Effector memory CD8-positive, alpha-beta T cell (primary cell): ENCODE data around the gene WNT2B.

Experiments
- ATAC-seq: fragments of 150-1000 bp; cut with Tn5 transposase; replicated peaks from 2 replicates; pipeline ENCODE4 v1.10.0; 2021; ENCODE audit warnings: mild to moderate bottlenecking, moderate library complexity
- DNase-seq, 3 experiments: peaks; one replicate each; pipeline ENCODE4 v3.0.0; 2021
- H3K27ac Mint-ChIP-seq, 2 donors: one replicate each; pipeline ENCODE4 v1.8.0; 2022; ENCODE audit warnings: mild to moderate bottlenecking in 2 of 2, mixed read lengths in 2 of 2, moderate library complexity in 2 of 2
- H3K27me3 Mint-ChIP-seq, 2 donors: one replicate each; pipeline ENCODE4 v1.8.0; 2022; ENCODE audit warnings: mixed read lengths in 2 of 2
- H3K36me3 Mint-ChIP-seq: one replicate; pipeline ENCODE4 v1.8.0; 2022; ENCODE audit warnings: mild to moderate bottlenecking, moderate library complexity, mixed read lengths; ENCODE audit not compliant: insufficient read depth
- H3K4me1 Mint-ChIP-seq, 2 donors: one replicate each; pipeline ENCODE4 v1.8.0; 2022; ENCODE audit warnings: low read depth in 2 of 2, mixed read lengths in 2 of 2
- H3K4me3 Mint-ChIP-seq, 2 donors: one replicate each; pipeline ENCODE4 v1.8.0; 2022; ENCODE audit warnings: mild to moderate bottlenecking in 2 of 2, mixed read lengths in 2 of 2, moderate library complexity in 2 of 2
- H3K9me3 Mint-ChIP-seq, 2 donors: one replicate each; pipeline ENCODE4 v1.8.0; 2022; ENCODE audit warnings: mixed read lengths in 2 of 2

The WNT2B gene

DNA sequence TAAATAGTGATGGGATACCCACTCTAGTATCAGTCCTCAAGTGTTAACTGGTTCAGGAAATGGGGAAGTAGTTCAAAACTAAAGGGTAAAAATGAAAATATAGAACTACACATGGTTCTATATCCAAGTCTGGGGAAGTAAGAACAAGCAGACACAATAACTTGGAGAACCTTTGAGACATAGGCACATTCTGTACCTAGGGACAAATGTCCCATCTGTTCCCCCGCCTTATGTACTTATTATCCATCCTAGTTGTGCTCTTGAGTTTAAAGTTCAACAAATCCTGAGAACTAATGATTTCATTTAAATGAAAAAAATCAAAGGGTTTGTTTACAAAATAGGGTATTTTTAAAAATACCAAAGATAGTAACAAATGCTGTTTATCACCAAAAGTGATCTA lies 32.5 kb downstream of the WNT2B start:
- no peak overlapping the region for H3K4me3 Mint-ChIP-seq
- H3K27me3 Mint-ChIP-seq = no peaks in the 10 kb centered on the region
- H3K27ac Mint-ChIP-seq = no peak overlapping the region
- ATAC-seq (no peak), DNase-seq (no peak)
- H3K4me1 Mint-ChIP-seq = no peaks in the 10 kb centered on the region
- peaks cover 12% of the 10 kb centered on the region for H3K36me3 Mint-ChIP-seq
- H3K9me3 Mint-ChIP-seq = no peaks in the 10 kb centered on the region

DNA sequence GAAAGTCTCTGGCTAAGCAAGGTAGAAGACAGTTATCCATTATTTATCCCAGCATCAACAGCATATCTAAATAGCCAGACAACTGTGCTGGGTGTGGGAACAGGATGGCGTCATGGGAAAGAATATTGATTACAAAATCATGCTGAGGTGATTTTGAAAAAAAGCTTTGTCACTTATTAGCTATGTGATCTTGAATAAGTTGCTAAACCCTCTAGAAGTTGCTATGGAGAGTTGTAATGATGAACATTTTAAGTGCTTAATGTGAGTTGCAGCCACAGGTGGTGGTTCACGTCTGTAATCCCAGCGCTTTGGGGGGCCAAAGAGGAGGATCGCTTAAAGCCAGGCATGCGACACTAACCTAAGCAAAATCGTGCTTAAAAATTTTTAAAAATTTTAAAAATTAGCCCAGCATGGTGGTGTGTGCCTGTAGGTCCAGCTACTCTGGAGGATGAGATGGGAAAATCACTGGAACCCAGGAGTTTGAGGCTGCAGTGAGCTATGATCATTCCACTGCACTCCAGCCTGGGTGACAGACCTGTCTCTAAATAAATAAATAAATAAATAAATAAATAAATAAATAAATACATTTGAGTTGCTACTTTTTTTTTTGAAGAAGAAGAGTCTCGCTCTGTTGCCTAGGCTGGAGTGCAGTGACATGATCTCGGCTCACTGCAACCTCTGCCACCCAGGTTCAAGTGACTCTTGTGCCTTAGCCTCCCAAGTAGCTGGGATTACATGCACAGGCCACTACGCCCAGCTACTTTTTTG lies 33.6 kb downstream of the WNT2B start:
- Mint-ChIP-seq H3K9me3 (no peaks in the 10 kb centered on the region), H3K36me3 (peaks cover 12% of the 10 kb centered on the region), H3K4me3 (no peak overlapping the region), H3K27me3 (no peaks in the 10 kb centered on the region), H3K27ac (no peak overlapping the region), H3K4me1 (no peaks in the 10 kb centered on the region)
- DNase-seq (no peak), ATAC-seq (no peak)

DNA sequence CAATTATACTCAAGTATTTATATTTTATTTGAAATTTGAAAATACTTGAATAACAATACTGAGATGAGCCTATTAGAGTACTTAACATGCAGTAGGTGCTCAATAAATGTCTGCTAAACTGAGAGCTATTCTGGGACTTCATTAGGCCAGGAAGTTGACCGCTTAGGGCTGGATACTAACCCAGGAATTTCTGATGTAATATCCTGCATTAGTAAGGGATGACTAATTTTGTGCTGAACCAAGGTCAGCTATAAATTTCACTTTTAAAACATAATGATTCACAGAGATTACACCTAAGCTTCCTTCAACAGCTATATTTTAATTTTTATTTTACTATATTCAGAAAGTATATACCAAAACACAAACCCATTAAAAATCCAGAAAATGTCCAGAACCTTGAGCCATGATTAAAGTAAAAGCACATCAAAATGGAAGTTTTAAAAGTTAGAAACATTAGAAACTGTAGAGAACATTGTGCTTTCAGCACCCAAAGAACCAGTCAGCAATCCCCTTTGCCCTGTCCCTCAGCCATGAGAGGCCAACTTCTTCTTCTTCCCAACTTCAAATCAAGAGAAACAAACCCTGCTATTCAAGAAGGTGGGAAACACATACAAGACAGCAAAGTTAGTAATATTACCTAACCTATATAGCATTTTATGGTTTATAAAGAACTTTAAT lies 35.4 kb downstream of the WNT2B start:
- DNase-seq (no peak), ATAC-seq (no peak)
- Mint-ChIP-seq H3K27me3 (no peaks in the 10 kb centered on the region), H3K27ac (no peak overlapping the region), H3K36me3 (peaks cover 12% of the 10 kb centered on the region), H3K4me3 (no peak overlapping the region), H3K4me1 (no peaks in the 10 kb centered on the region), H3K9me3 (no peaks in the 10 kb centered on the region)

DNA sequence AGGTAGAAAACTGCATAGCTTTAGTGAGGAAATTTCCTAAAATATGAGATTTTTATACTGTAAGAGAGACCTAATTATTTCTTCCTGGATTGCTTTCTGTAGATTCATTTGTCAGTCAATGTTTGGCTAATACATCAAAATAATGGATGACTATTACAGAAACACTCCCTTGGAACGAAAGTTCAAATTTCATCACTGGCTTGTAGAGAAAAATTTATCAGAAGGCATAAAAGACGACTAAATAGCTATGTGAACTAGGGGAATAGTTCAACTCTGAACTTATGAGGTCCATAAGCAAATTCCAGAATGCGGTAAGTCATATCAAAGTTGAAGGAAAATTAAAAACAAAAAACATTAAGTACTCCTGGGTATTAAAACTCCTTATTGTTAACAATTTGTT lies 36.0 kb downstream of the WNT2B start:
- no peak for DNase-seq
- no peaks in the 10 kb centered on the region for H3K4me1 Mint-ChIP-seq
- H3K27ac Mint-ChIP-seq = no peak overlapping the region
- peaks cover 12% of the 10 kb centered on the region for H3K36me3 Mint-ChIP-seq
- no peak for ATAC-seq
- H3K4me3 Mint-ChIP-seq = no peak overlapping the region
- no peaks in the 10 kb centered on the region for H3K27me3 Mint-ChIP-seq
- no peaks in the 10 kb centered on the region for H3K9me3 Mint-ChIP-seq

DNA sequence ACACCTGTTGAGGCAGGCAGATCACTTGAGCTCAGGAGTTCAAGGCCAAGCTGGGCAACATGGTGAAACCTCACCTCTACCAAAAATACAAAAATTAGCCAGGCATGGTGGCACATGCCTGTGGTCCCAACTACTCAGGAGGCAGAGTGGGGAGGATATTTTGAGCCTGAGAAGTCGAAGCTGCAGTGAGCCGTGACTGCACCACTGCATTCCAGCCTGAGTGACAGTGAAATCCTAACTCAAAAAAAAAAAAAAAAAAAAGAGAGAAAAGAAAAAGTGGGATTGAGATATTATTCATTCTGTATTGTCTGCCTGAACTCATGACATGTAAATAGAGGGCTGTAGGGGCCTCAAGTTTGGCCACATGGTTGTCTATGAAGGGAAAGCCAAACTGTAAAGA lies 37.3 kb downstream of the WNT2B start:
- Mint-ChIP-seq H3K4me3 (no peak overlapping the region), H3K4me1 (no peaks in the 10 kb centered on the region), H3K9me3 (no peaks in the 10 kb centered on the region), H3K36me3 (peaks cover 6% of the 10 kb centered on the region), H3K27me3 (no peaks in the 10 kb centered on the region), H3K27ac (no peak overlapping the region)
- no peak for ATAC-seq
- no peak for DNase-seq

DNA sequence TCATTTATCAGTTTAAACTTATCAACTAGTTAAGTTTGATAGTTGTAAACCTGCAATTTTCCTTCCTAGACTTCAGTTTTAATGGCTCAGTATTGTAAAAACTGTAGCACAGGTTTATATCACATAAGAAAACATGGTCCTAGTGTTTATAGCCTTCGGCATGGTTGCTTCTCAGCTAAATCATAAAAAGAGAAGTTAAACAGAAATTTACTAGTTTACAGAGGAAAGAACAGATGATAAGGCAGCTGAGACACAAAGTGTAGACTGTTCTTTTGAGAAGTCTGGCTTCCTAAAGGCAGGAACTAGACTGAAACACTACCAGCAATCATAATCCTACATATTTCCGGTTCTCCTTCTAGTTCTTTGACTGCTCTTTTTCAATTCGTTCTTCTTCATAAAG lies 39.8 kb downstream of the WNT2B start:
- no peaks in the 10 kb centered on the region for H3K4me1 Mint-ChIP-seq
- H3K4me3 Mint-ChIP-seq = no peak overlapping the region
- H3K27me3 Mint-ChIP-seq = no peaks in the 10 kb centered on the region
- ATAC-seq = no peak
- H3K36me3 Mint-ChIP-seq = peaks cover 4% of the 10 kb centered on the region
- DNase-seq = no peak
- no peaks in the 10 kb centered on the region for H3K9me3 Mint-ChIP-seq
- no peak overlapping the region for H3K27ac Mint-ChIP-seq

DNA sequence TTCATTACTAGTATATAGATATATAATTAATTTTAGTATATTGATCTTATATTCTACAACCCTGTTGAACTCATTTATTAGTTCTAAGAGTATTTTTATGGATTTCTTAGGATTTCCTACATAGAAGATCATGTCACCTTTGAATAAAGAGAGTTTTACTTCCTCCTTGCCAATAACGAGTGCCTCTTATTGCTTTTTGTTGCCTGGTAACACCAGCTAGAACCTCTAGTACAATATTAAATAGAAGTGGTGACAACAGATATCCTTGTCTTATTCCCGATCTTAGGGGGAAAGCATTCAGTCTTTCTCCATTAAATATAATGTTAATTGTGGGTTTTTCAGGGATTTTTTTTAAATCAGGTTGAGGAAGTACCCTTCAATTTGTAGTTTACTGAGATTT lies 40.8 kb downstream of the WNT2B start:
- Mint-ChIP-seq H3K4me1 (no peaks in the 10 kb centered on the region), H3K27ac (no peak overlapping the region), H3K9me3 (no peaks in the 10 kb centered on the region), H3K36me3 (peaks cover 4% of the 10 kb centered on the region), H3K27me3 (no peaks in the 10 kb centered on the region), H3K4me3 (no peak overlapping the region)
- ATAC-seq (no peak), DNase-seq (no peak)

DNA sequence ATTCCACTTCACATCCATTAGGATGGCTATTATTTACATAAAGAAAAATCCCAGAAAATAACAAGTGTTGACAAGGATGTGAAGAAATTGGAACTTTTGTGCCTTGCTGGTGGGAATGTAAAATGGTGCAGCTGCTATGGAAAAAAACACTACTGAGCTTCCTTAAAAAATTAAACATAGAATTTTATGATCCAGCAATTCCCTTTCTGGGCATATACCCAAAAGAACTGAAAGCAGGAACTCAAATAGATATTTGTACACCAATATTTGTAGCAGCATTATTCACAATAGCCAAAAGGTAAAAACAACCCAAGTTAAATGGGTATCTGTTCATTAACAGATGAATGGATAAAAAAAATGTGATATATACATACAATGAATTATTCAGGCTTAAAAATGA lies 45.6 kb downstream of the WNT2B start:
- Mint-ChIP-seq H3K27me3 (no peaks in the 10 kb centered on the region), H3K4me1 (no peaks in the 10 kb centered on the region), H3K9me3 (no peaks in the 10 kb centered on the region), H3K4me3 (no peak overlapping the region), H3K36me3 (peaks cover 7% of the 10 kb centered on the region), H3K27ac (no peak overlapping the region)
- no peak for ATAC-seq
- DNase-seq = no peak

DNA sequence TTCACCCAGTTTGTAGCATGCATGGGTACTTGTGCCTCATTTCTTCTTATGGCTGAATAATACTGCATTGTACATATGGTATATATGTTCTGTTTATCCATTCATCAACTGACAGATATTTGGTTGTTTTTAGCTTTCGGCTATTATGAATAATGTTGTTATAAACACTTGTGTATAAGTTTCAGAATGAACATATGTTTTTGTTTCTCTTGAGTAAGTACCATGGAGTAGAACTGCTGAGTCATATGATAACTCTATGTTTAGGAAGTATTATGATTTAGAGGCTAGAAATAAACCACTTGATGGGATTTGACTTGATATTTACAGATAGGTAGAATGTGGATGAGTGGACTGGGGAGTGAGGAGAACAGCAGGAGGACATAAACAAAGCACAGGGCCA lies 48.6 kb downstream of the WNT2B start:
- Mint-ChIP-seq H3K4me1 (no peaks in the 10 kb centered on the region), H3K9me3 (no peaks in the 10 kb centered on the region), H3K4me3 (no peak overlapping the region), H3K36me3 (peaks cover 10% of the 10 kb centered on the region), H3K27ac (no peak overlapping the region), H3K27me3 (no peaks in the 10 kb centered on the region)
- DNase-seq (no peak), ATAC-seq (no peak)

DNA sequence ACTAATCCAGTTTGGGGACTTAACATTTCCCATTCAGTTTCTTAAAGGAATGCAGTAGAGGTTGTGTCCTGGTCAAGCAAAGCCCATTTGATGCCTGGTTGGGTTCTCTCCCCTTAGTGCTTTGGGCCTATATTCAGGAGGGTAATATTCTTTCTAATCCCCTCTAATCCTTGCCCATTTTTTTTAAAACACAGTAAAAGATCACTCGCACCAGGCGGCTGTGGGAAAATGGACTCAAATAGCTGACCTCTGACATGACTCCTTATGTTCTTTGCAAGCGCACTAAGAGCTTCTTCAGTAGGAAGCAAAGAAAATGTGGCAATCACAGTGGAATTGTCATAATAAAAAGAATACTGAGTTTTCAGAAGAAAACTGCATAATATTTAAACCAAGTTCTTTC lies 49.9 kb downstream of the WNT2B start:
- peaks cover 7% of the 10 kb centered on the region for H3K36me3 Mint-ChIP-seq
- no peaks in the 10 kb centered on the region for H3K27me3 Mint-ChIP-seq
- no peaks in the 10 kb centered on the region for H3K9me3 Mint-ChIP-seq
- no peak overlapping the region for H3K27ac Mint-ChIP-seq
- DNase-seq = no peak
- H3K4me3 Mint-ChIP-seq = no peak overlapping the region
- H3K4me1 Mint-ChIP-seq = no peaks in the 10 kb centered on the region
- no peak for ATAC-seq

DNA sequence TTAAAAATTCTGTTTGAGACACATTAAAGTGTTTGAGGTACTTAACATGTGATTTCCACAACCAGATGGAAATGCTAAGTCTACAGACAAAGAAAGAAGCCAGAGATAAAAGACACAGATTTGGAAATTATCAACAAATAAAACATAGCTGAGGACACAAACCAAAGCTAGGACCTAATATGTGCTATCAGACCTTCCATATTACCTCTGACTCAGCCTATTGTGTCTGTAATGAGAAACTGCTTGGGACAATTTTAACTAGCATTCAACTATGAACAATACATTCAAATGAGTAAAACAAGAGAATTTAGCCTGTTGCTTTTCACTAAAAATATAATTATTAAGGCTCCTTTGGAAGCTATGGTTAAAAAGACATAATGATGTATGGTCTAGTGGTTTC lies 54.6 kb downstream of the WNT2B start:
- no peaks in the 10 kb centered on the region for H3K27me3 Mint-ChIP-seq

DNA sequence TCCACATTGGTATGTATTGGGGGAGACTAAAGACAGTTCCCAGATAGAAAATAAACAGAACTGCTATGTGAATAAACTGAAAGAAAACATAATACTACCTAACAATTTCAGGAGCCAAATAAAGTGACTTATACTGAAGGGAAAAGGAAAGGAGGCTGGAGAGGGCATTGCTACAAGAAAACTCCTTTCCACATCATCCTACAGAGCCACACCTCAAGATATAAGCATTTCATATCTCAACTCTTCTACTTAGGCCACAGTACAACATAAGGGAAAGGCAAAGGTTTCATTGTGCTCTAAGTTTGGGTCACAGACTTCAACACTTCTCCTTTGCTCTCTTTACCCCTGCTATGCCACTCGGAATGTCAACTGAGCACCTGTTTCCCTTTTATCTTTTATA lies 55.3 kb downstream of the WNT2B start:
- DNase-seq = no peak
- Mint-ChIP-seq H3K9me3 (no peaks in the 10 kb centered on the region), H3K36me3 (peaks cover 4% of the 10 kb centered on the region), H3K4me3 (no peak overlapping the region), H3K27ac (no peak overlapping the region), H3K27me3 (no peaks in the 10 kb centered on the region), H3K4me1 (no peaks in the 10 kb centered on the region)
- ATAC-seq = no peak

More for the DNA sequence above, 54.6 kb downstream of the WNT2B start:
- no peak overlapping the region for H3K4me3 Mint-ChIP-seq
- DNase-seq (no peak), ATAC-seq (no peak)
- no peaks in the 10 kb centered on the region for H3K9me3 Mint-ChIP-seq
- no peak overlapping the region for H3K27ac Mint-ChIP-seq
- peaks cover 4% of the 10 kb centered on the region for H3K36me3 Mint-ChIP-seq
- no peaks in the 10 kb centered on the region for H3K4me1 Mint-ChIP-seq

DNA sequence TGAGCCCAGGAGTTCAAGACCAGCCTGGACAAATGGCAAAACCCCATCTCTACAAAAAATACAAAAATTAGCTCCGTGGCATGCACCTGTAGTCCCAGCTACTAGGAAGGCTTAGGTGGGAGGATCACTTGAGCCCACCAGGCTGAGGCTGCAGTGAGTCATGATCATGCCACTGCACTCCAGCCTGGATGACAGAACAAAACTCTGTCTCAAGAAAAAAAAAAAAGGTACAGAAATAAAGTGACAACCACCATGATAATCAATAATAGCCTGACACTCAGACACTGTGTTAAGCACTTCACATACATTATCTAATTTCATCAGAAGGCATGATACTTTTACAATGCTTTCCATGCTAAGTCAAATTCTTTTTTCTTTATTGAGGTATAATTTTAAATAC lies 57.0 kb downstream of the WNT2B start:
- Mint-ChIP-seq H3K4me1 (no peaks in the 10 kb centered on the region), H3K36me3 (no peaks in the 10 kb centered on the region), H3K27ac (no peak overlapping the region), H3K9me3 (no peaks in the 10 kb centered on the region), H3K4me3 (no peak overlapping the region), H3K27me3 (no peaks in the 10 kb centered on the region)
- DNase-seq (no peak), ATAC-seq (no peak)

DNA sequence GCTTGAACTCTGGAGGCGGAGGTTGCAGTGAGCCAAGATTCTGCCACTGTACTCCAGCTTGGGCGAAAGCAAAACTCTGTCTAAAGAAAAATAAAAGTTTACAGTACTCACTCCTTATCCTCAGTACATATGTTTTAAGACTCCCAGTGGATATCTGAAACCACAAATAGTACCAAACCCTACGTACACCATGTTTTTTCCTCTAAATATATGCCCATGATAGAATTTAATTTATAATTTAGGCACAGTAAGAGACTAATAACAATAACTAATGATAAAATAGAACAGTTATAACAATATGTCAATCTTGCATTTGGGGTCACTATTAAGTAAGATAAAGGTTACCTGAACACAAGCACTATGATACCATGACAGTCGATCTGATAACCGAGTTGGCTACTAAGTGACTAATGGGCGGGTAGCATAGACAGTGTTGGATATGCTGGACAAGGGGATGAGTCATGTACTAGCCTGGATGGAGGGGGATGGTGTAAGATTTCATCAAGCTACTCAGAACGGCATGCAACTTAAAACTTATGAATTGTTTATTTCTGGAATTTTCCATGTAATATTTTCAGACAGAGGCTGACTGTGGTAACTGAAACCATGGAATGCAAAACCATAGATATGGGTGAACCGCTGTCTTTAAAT lies 66.5 kb downstream of the WNT2B start:
- Mint-ChIP-seq H3K4me3 (no peak overlapping the region), H3K27me3 (no peaks in the 10 kb centered on the region), H3K36me3 (peaks cover 29% of the 10 kb centered on the region), H3K27ac (no peak overlapping the region), H3K4me1 (no peaks in the 10 kb centered on the region), H3K9me3 (no peaks in the 10 kb centered on the region)
- no peak for DNase-seq
- ATAC-seq = no peak
